Effector memory CD4-positive, alpha-beta T cell (primary cell): ENCODE data around the gene IRAK2.
"Not testable (repeated sequence)": the region's sequence is repeated elsewhere in the genome, so short reads cannot be mapped to it uniquely, and the experiment has no call there.

Source experiments
- DNase-seq, 3 donors: peaks; one replicate each; pipeline ENCODE4 v3.0.0-alpha.2; 2020
- H3K27ac ChIP-seq: 2 replicates; pipeline ENCODE4 v1.7.0; 2013; ENCODE audit warnings: mild to moderate bottlenecking, low read length, moderate library complexity; ENCODE audit not compliant: insufficient read depth, poor library complexity, severe bottlenecking
- H3K27me3 ChIP-seq: replicated peaks from 2 replicates; pipeline ENCODE4 v1.7.0; 2013; ENCODE audit warnings: mild to moderate bottlenecking, low read length; ENCODE audit not compliant: insufficient read depth, control insufficient read depth, poor library complexity, severe bottlenecking
- H3K36me3 ChIP-seq: 2 replicates; pipeline ENCODE4 v1.7.0; 2013; ENCODE audit warnings: mild to moderate bottlenecking, low read length, moderate library complexity; ENCODE audit not compliant: control insufficient read depth, insufficient read depth
- H3K4me1 ChIP-seq: 2 replicates; pipeline ENCODE4 v1.7.0; 2013; ENCODE audit warnings: low read length, mild to moderate bottlenecking; ENCODE audit not compliant: control insufficient read depth, insufficient read depth, poor library complexity, severe bottlenecking
- H3K4me3 ChIP-seq: 2 replicates; pipeline ENCODE4 v1.7.0; 2013; ENCODE audit warnings: low read length, low read depth, mild to moderate bottlenecking; ENCODE audit not compliant: insufficient read depth, poor library complexity, severe bottlenecking
- H3K9me3 ChIP-seq: 2 replicates; pipeline ENCODE4 v1.7.0; 2013; ENCODE audit warnings: mild to moderate bottlenecking, low read length, moderate library complexity; ENCODE audit not compliant: control insufficient read depth
- total RNA-seq, 3 donors: gene quantifications; one replicate each; lab custom pipeline; 2026; lab: John Stamatoyannopoulos, UW

The IRAK2 gene
- total RNA-seq: 10.4 to 16.3 (median 13.2) reads per million in 3 donors

DNA sequence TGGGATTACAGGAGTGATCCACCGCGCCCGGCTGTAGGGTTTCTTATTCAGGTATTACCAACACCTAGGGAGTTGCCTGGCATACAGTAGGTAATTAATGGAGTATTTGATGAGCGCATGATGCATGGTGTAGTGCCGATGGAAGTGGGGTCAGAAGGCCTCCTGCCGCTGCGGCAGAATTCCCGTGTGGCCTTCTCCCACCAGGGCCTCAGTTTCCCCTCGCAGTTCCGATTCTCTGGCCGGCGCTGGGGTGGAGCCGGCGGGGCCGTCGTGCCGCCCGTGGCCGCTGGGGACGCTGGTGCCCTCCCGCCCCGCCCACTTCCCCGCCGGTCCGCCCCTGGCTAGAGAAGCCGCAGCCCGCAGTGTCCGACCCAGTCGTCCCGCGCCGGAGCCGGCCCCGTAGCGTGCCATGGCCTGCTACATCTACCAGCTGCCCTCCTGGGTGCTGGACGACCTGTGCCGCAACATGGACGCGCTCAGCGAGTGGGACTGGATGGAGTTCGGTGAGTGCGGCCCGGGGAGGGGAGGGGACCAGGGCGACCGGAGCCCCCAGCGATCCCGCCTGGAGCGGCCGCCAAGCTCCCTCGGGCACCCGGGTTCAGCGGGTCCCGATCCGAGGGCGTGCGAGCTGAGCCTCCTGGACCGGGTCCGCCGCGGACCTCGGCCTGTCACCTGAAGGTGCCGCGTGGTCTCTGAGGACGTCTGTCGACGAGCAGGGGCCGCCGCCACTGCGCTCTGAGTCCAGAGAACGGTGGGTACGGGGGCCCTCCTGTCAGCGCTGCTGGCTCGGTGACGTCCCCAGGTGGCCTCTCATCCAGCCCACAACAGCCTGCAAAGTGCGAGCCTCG is at the start of gene IRAK2:
Gene IRAK2 (plus strand): TSS at position 374 of the 848 bp plus-strand sequence. CDS start 36 bp downstream, at position 410.
- Histone ChIP-seq H3K27ac (peak within 1 kb of the TSS; percentile 73), H3K9me3 (peaks cover 5% of the 10 kb centered on the region), H3K36me3 (no peaks in the 10 kb centered on the region), H3K27me3 (no peaks in the 10 kb centered on the region), H3K4me1 (peaks cover 4% of the 10 kb centered on the region), H3K4me3 (peak within 1 kb of the TSS; percentile 98)
- peak; percentile 29 to 45 (median 36) for DNase-seq

DNA sequence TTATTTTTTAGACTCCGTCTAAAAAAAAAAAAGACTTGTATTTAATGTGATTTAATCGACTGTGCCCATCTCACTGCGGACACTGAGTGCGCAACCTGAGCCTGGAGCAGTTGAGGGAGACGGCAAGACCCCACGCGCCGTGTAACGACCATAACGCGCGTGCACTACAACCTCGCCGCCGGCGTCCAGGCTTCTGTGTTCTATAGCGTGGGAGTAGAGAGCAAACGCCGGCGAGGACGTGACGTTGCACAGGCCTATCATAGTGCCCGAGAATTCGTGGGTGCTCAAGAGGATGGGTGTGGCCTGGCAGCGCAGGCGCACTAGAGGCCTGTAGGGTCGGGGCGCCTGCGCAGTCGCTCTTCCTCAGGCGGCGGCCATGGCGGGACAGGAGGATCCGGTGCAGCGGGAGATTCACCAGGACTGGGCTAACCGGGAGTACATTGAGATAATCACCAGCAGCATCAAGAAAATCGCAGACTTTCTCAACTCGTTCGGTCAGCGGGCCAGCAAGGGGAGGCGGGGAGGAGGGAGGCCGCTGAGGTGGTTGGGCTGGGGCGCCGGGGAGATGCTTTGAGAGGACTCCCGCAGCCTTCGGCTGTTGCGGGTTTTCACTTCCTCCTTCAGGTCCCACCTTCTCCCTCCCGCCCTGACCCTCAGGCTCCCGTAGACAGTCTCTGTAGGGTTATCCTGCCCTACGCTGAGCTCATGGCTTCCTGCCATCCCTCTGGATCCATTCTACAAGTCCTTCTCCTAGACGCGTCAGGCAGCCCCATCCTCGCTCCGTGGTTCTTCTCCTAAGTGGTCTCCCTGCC is 49.2 kb upstream of the IRAK2 start, which contains the start of gene BRK1:
Gene BRK1 (plus strand): TSS at position 350 of the 812 bp plus-strand sequence. CDS start 27 bp downstream, at position 377.
- no peaks in the 10 kb centered on the region for H3K36me3 ChIP-seq
- peaks cover 12% of the 10 kb centered on the region for H3K4me1 ChIP-seq
- peak within 1 kb of the TSS; percentile 80 for H3K27ac ChIP-seq
- no peaks in the 10 kb centered on the region for H3K9me3 ChIP-seq
- peak within 1 kb of the TSS; percentile 85 for H3K4me3 ChIP-seq
- no peaks in the 10 kb centered on the region for H3K27me3 ChIP-seq
- peak; percentile 88 to 92 (median 88) for DNase-seq

DNA sequence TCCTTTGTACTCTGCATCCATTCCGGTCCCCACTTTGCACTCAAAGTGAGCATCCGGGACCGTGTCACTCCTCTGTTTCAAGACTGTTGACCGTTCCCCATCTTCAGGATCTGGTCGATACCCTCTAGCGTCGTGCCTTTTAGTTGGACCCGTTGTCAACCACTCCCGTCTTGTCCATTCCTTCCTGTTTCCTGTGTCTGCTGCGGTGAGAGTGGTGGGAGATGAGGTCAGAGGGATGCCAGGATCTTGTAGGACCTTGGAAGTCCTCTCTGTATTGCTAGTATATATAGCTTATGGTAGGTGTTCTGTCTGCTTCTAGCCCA is 48.6 kb upstream of the IRAK2 start:
- peak in 1 of 3 donors; percentile 17 for DNase-seq
- H3K9me3 ChIP-seq: no peaks in the 10 kb centered on the region
- H3K4me1 ChIP-seq: peaks cover 12% of the 10 kb centered on the region
- no peaks in the 10 kb centered on the region for H3K36me3 ChIP-seq
- peak overlapping the region; percentile 80 for H3K27ac ChIP-seq
- no peaks in the 10 kb centered on the region for H3K27me3 ChIP-seq
- H3K4me3 ChIP-seq: peak overlapping the region; percentile 85

GRCh38 chr3:10116928-10117327 is 47.8 kb upstream of the IRAK2 start:
- Histone ChIP-seq H3K4me3 (no peak overlapping the region), H3K27ac (no peak overlapping the region)

GRCh38 chr3:10119376-10119775 is 45.3 kb upstream of the IRAK2 start:
- H3K36me3 ChIP-seq: no peaks in the 10 kb centered on the region
- no peaks in the 10 kb centered on the region for H3K9me3 ChIP-seq
- H3K27ac ChIP-seq: no peak overlapping the region
- DNase-seq: no peak
- peaks cover 12% of the 10 kb centered on the region for H3K4me1 ChIP-seq
- no peaks in the 10 kb centered on the region for H3K27me3 ChIP-seq
- no peak overlapping the region for H3K4me3 ChIP-seq

More at GRCh38 chr3:10116928-10117327, 47.8 kb upstream of the IRAK2 start:
- no peak for DNase-seq
- H3K27me3 ChIP-seq: no peaks in the 10 kb centered on the region
- H3K36me3 ChIP-seq: no peaks in the 10 kb centered on the region
- no peaks in the 10 kb centered on the region for H3K9me3 ChIP-seq
- H3K4me1 ChIP-seq: peaks cover 12% of the 10 kb centered on the region

DNA sequence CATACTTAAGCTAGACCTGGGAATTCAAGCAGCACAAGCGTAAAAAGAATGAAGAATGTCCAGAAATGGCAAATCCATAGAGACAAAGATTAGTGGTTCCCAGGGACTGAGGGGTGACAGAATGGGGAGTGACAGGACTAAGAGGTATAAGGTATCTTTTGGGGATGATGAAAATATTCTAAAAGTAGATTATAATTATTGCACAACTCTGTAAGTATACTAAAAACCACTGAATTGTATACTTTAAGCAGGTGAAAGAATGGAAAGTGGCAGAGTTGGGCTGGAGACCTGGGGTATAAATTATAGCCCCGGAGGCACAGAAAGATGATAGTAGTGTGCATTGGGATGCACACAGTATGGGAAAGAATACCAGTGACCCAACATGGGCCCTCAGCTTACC is 43.7 kb upstream of the IRAK2 start:
- no peak overlapping the region for H3K27ac ChIP-seq
- no peak for DNase-seq
- no peak overlapping the region for H3K4me3 ChIP-seq
- no peaks in the 10 kb centered on the region for H3K27me3 ChIP-seq
- peaks cover 6% of the 10 kb centered on the region for H3K36me3 ChIP-seq
- H3K9me3 ChIP-seq: no peaks in the 10 kb centered on the region
- peaks cover 12% of the 10 kb centered on the region for H3K4me1 ChIP-seq

DNA sequence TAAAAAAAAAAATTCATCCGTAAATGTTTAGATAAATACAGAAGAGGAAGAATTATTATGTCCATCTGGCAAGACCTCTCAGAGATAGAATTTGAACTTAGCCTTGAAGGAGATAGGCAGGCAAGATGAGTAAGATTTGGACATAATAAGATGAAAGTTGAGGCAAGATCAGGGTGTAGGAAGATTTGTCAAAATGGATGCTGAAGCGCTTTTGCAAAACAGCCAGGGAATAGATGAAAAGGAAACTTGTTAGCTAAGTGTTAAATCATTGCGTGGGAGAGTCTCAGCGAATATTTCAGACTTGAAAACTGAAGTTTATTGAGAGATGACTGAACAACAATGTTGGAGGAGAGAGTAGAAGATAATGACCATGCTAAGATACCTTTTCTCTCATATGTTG is 42.0 kb upstream of the IRAK2 start:
- no peaks in the 10 kb centered on the region for H3K4me1 ChIP-seq
- H3K36me3 ChIP-seq: peaks cover 21% of the 10 kb centered on the region
- H3K9me3 ChIP-seq: no peaks in the 10 kb centered on the region
- DNase-seq: no peak
- no peak overlapping the region for H3K4me3 ChIP-seq
- no peaks in the 10 kb centered on the region for H3K27me3 ChIP-seq
- H3K27ac ChIP-seq: no peak overlapping the region

DNA sequence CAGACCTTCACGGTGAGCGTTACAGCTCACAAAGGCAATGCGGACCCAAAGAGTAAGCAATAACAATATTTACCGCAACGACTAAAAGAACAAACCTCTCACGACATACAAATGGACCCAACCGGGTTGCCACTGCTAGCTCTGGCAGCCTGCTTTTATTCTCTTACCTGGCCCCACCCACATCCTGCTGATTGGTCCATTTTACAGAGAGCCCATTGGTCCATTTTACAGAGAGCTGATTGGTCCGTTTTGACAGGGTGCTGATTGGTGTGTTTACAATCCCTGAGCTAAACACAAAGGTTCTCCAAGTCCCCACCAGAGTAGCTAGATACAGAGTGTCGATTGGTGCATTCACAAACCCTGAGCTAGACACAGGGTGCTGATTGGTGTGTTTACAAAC is 28.8 kb upstream of the IRAK2 start:
- not testable (repeated sequence) for H3K27me3 ChIP-seq, H3K4me1 ChIP-seq, DNase-seq, H3K36me3 ChIP-seq, H3K4me3 ChIP-seq, H3K27ac ChIP-seq, H3K9me3 ChIP-seq

DNA sequence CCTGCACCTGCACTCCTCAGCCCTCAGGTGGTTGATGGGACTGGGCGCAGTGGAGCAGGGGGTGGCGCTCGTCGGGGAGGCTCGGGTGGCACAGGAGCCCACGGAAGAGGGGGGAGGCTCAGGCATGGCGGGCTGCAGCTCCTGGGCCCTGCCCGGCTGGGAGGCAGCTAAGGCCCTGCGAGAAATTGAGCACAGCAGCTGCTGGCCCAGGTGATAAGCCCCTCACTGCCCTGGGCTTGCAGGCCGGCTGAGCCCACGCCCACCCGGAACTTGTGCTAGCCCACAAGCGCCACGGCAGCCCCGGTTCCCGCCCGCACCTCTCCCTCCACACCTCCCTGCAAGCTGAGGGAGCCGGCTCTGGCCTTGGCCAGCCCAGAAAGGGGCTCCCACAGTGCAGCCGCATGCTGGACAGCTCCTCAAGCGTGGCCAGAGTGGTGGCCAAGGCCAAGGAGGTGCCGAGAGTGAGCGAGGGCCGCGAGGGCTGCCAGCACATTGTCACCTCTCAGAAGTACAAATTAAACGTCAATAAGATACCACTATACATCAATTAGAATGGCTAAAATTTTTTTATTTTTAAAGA is 28.2 kb upstream of the IRAK2 start:
- Histone ChIP-seq H3K4me3 (no peak overlapping the region), H3K4me1 (no peaks in the 10 kb centered on the region), H3K36me3 (no peaks in the 10 kb centered on the region), H3K27ac (no peak overlapping the region), H3K9me3 (no peaks in the 10 kb centered on the region), H3K27me3 (no peaks in the 10 kb centered on the region)
- no peak for DNase-seq
